Peyer's patch (tissue), 4 donors: ENCODE measurements around the gene DGKA. TPM values are rescaled to one million over a fixed set of nuclear protein-coding genes. Genes with fewer than 3 reads are reported as not detected.

Experiments used
- DNase-seq, 3 donors: peaks; one replicate each; pipeline ENCODE4 v3.0.0-alpha.2; 2017 to 2019
- H3K27ac ChIP-seq, 4 donors: fragments of 200-600 bp; sonication (generic); one replicate each; pipeline ENCODE4 v1.5.1; 2016 to 2019
- H3K27me3 ChIP-seq, 2 donors: fragments of 200-600 bp; sonication (generic); one replicate each; pipeline ENCODE4 v1.5.1; 2019
- H3K36me3 ChIP-seq, 3 donors: fragments of 200-600 bp; sonication (generic); one replicate each; pipeline ENCODE4 v1.5.1; 2016 to 2019
- H3K4me1 ChIP-seq, 4 donors: fragments of 200-600 bp; sonication (generic); one replicate each; pipeline ENCODE4 v1.5.1; 2016 to 2019
- H3K4me3 ChIP-seq, 4 donors: fragments of 200-600 bp; sonication (generic); 1 replicate in 3 of 4; 2 replicates in 1 of 4; pipeline ENCODE4 v1.5.1; 2016 to 2019; ENCODE audit warnings: mild to moderate bottlenecking in 1 of 4
- H3K9me3 ChIP-seq, 4 donors: fragments of 200-600 bp; sonication (generic); one replicate each; pipeline ENCODE4 v1.5.1; 2016 to 2019; ENCODE audit warnings: mild to moderate bottlenecking in 1 of 4
- CTCF ChIP-seq, 6 experiments: fragments of 450-650 bp in 4 of 6; fragments of 200-600 bp in 2 of 6; sonication (generic) in 1 of 6; IDR thresholded peaks; one replicate each; pipeline ENCODE4 v1.5.1; 2017 to 2019; ENCODE audit warnings: antibody characterized with exemption in 6 of 6, mild to moderate bottlenecking in 3 of 6, moderate library complexity in 1 of 6
- POLR2A ChIP-seq, 2 donors: fragments of 450-650 bp; IDR thresholded peaks; one replicate each; pipeline ENCODE4 v1.5.1; 2017; ENCODE audit warnings: antibody characterized with exemption in 2 of 2, mild to moderate bottlenecking in 2 of 2, moderate library complexity in 2 of 2
- total RNA-seq, 4 donors: library from RNA; depleted of rRNA; stranded (reverse); fragments of >200 nt; gene quantifications; one replicate each; pipeline ENCODE4 v1.1.0, GENCODE V29; 2016

The DGKA gene
- total RNA-seq, 4 donors from 2014 or later, result 181 to 447 (median 331) TPM

GRCh38 chr12:55942577-55943136 lies 11.7 kb downstream of the DGKA start:
- Histone ChIP-seq H3K9me3 (no peaks in the 10 kb centered on the region), H3K36me3 (peaks cover 0 to 83% (median 0%) of the 10 kb centered on the region in 3 donors), H3K4me1 (peaks cover 0 to 29% (median 0%) of the 10 kb centered on the region in 4 donors), H3K27ac (peak overlapping the region in 1 of 4 donors; percentile 4), H3K4me3 (no peak overlapping the region), H3K27me3 (no peaks in the 10 kb centered on the region)
- no peak for TF ChIP-seq POLR2A (IDR thresholded peaks at IDR 0.05)
- no peak for TF ChIP-seq CTCF (IDR thresholded peaks at IDR 0.05)
- no peak for DNase-seq

DNA sequence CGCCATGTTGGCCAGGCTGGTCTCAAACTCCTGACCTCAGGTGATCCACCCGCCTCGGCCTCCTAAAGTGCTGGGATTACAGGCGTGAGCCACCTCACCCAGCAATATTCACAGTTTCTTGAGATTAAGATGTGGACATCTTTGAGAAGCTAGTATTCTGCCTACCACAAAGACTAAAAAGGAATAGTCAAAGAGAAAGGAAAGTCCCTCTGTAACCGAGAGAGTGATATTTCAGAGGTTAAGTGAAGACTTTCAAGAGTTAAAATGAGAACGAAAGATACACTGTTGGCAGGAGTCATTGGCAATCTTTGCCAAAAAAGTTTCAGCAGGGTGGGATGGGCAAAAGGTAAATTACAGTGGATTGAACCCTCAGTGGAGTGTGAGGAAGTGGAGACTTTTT lies 15.6 kb downstream of the DGKA start:
- H3K4me3 ChIP-seq, result no peak overlapping the region
- peaks cover 0 to 4% (median 0%) of the 10 kb centered on the region in 4 donors for H3K4me1 ChIP-seq
- no peaks in the 10 kb centered on the region for H3K9me3 ChIP-seq
- H3K27me3 ChIP-seq, result no peaks in the 10 kb centered on the region
- no peak for DNase-seq
- TF ChIP-seq POLR2A (IDR thresholded peaks at IDR 0.05), result no peak
- TF ChIP-seq CTCF (IDR thresholded peaks at IDR 0.05), result no peak
- peaks cover 0 to 73% (median 0%) of the 10 kb centered on the region in 3 donors for H3K36me3 ChIP-seq
- H3K27ac ChIP-seq, result no peak overlapping the region

- Histone ChIP-seq H3K9me3 (no peaks in the 10 kb centered on the region), H3K36me3 (peaks cover 0 to 41% (median 0%) of the 10 kb centered on the region in 3 donors), H3K27me3 (no peaks in the 10 kb centered on the region), H3K4me1 (peaks cover 0 to 10% (median 0%) of the 10 kb centered on the region in 4 donors), H3K27ac (peak overlapping the region in 1 of 4 donors; percentile 4), H3K4me3 (no peak overlapping the region)
- TF ChIP-seq CTCF (IDR thresholded peaks at IDR 0.05) (no peak), POLR2A (IDR thresholded peaks at IDR 0.05) (no peak)
- DNase-seq, result no peak
These were observed 24.4 kb downstream of the DGKA start for GRCh38 chr12:55955344-55955743.

DNA sequence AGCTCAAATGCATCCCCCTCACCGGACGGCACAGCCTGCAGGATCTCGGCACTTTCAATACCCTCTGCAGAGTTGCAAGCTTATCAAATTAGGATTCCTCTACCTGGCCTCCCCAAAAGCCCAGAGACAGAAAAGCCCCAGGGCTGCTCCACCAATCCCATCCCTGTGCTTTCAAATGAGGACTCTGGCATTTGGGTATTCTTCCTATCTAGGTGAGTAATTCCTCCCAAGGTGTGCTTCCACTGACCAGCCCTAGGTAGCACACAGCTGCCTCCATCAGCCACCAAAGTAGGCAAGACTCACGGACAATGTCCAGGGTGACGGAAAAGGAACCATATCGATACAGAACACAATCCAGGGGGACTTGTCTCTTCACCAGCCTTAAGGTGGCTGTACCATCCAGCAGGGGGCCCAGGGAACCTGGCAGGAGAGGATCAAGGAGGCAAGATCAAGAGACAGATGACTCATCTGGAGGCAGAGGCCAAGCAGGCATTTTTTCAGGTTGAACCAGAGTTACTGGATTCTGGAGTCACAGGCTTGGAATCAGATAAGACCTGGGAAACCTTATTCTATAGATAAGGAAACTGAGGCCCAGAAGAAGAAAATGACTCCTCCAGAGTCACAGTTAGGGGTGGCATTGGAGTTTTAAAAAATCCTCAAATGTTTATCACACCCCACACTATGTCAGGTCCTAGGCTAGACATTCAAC lies 25.0 kb downstream of the DGKA start:
- DNase-seq, result peak; percentile 30 to 77 (median 56)
- no peak for TF ChIP-seq POLR2A (IDR thresholded peaks at IDR 0.05)
- peak in 4 of 6 experiments; percentile 19 to 66 (median 55) for TF ChIP-seq CTCF (IDR thresholded peaks at IDR 0.05)
- Histone ChIP-seq H3K27me3 (no peaks in the 10 kb centered on the region), H3K4me1 (peaks cover 0 to 10% (median 0%) of the 10 kb centered on the region in 4 donors), H3K4me3 (no peak overlapping the region), H3K9me3 (no peaks in the 10 kb centered on the region), H3K36me3 (peaks cover 0 to 36% (median 0%) of the 10 kb centered on the region in 3 donors), H3K27ac (peak overlapping the region in 1 of 4 donors; percentile 4)

DNA sequence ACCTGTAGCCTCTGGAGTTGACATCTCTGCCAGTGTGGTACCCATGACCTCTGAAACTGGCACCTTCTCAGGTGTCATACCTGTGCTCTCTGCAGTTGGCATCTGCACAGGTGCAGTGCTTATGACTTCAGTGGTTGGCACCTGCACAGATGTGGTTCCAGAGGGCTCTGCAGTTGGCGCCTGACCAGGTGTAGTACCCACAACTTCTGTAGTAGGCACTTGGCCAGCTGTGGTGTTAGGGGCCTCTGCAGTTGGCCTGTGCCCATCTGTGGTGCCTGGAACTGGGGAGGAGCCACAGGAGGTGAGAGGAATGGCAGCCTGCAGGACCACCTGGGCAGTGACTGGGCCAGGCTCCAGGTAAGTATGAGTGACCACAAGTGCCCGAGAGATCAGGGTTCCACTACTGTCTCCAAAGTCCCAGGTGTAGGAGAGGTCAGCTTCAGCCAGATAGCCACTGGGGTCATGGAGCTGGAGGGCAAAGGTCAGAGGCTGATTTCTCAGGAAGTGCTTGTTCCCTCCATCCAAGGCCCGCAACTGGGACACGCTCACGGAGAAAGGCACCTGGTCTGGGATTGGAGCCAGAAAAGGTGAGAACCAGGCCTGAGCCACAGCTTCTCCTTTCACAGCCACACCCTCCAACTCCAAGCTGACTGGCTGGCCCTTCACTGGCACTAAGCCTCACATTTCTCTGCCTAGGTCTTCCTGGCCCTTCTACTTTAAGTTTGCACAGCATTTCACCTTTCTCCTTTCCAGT lies 26.3 kb downstream of the DGKA start:
- Histone ChIP-seq H3K4me1 (peaks cover 0 to 10% (median 0%) of the 10 kb centered on the region in 4 donors), H3K27me3 (no peaks in the 10 kb centered on the region), H3K9me3 (no peaks in the 10 kb centered on the region), H3K27ac (peak overlapping the region in 2 of 4 donors; percentile 5 to 31), H3K36me3 (peaks cover 0 to 22% (median 0%) of the 10 kb centered on the region in 3 donors), H3K4me3 (no peak overlapping the region)
- peak in 2 of 3 donors; percentile 61 to 63 for DNase-seq
- TF ChIP-seq CTCF (IDR thresholded peaks at IDR 0.05) (no peak), POLR2A (IDR thresholded peaks at IDR 0.05) (no peak)
